PFSK-1 (cell line): ENCODE data around the gene STN1.

ENCODE experiments used
- SIN3A ChIP-seq: IDR thresholded peaks from 2 replicates; pipeline ENCODE4 v1.6.1; 2012; ENCODE audit warnings: mild to moderate bottlenecking, low read length, moderate library complexity, borderline replicate concordance; ENCODE audit not compliant: insufficient read depth
- TAF1 ChIP-seq: IDR thresholded peaks from 2 replicates; pipeline ENCODE4 v1.6.1; 2012; ENCODE audit warnings: low read length, control low read depth, borderline replicate concordance; ENCODE audit not compliant: insufficient read depth
- TF ChIP-seq, protein P1 (sequence below), 2 experiments: IDR thresholded peaks; 2 replicates each; pipeline versions ENCODE4 v1.6.1 to v1.8.0; 2011 to 2012; ENCODE audit warnings: low read depth in 2 of 2, low read length in 2 of 2, control low read depth in 1 of 2, inconsistent platforms in 1 of 2, mild to moderate bottlenecking in 1 of 2, moderate library complexity in 1 of 2; ENCODE audit not compliant: insufficient read depth in 1 of 2

DNA sequence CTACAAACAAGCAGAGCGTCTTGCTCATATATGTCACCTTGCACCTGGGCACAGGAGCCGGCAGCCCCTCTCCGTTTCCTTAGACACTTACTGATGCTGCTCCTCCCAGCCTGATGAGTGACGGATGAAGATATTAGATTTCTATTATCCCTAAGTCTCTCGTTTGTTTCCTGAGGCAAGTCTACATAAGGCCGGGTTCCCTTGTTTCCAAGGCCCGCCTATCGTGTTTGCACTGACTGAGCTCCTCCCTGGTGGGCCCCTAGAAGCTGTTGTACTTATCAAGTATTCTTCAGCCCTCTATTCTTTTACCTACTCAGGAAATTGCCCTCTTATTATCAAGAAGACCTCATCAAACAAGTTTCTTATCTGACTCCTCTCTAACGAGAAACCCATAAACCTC, 81.1 kb downstream of the STN1 start:
- TF ChIP-seq TAF1 (no peak), SIN3A (no peak)
- TF ChIP-seq, protein P1, sequence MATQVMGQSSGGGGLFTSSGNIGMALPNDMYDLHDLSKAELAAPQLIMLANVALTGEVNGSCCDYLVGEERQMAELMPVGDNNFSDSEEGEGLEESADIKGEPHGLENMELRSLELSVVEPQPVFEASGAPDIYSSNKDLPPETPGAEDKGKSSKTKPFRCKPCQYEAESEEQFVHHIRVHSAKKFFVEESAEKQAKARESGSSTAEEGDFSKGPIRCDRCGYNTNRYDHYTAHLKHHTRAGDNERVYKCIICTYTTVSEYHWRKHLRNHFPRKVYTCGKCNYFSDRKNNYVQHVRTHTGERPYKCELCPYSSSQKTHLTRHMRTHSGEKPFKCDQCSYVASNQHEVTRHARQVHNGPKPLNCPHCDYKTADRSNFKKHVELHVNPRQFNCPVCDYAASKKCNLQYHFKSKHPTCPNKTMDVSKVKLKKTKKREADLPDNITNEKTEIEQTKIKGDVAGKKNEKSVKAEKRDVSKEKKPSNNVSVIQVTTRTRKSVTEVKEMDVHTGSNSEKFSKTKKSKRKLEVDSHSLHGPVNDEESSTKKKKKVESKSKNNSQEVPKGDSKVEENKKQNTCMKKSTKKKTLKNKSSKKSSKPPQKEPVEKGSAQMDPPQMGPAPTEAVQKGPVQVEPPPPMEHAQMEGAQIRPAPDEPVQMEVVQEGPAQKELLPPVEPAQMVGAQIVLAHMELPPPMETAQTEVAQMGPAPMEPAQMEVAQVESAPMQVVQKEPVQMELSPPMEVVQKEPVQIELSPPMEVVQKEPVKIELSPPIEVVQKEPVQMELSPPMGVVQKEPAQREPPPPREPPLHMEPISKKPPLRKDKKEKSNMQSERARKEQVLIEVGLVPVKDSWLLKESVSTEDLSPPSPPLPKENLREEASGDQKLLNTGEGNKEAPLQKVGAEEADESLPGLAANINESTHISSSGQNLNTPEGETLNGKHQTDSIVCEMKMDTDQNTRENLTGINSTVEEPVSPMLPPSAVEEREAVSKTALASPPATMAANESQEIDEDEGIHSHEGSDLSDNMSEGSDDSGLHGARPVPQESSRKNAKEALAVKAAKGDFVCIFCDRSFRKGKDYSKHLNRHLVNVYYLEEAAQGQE (IDR thresholded peaks at IDR 0.05; ENCODE audit: insufficient read depth in 1 of 2, low read depth in 2 of 2, low read length in 2 of 2) = no peak
